Upper lobe of right lung (tissue), 1 donor: ENCODE measurements around the gene METTL16. TPM values are rescaled to one million over a fixed set of nuclear protein-coding genes. Genes with fewer than 3 reads are reported as not detected.

Experiments
- ATAC-seq: fragments of 200-7000 bp; cut with Tn5 transposase; one replicate; pipeline ENCODE4 v1.9.1; 2020; ENCODE audit warnings: mild to moderate bottlenecking, moderate library complexity
- DNase-seq: peaks from one replicate; pipeline ENCODE4 v3.0.0-alpha.2; 2020
- H3K27ac ChIP-seq: fragments of 200-600 bp; one replicate; pipeline ENCODE4 v1.8.0; 2022
- H3K27me3 ChIP-seq: fragments of 200-600 bp; one replicate; pipeline ENCODE4 v1.8.0; 2022; ENCODE audit warnings: mild to moderate bottlenecking
- H3K36me3 ChIP-seq: fragments of 200-600 bp; one replicate; pipeline ENCODE4 v1.8.0; 2022
- H3K4me1 ChIP-seq: fragments of 200-600 bp; one replicate; pipeline ENCODE4 v1.8.0; 2022
- H3K4me3 ChIP-seq: fragments of 200-600 bp; one replicate; pipeline ENCODE4 v1.8.0; 2022; ENCODE audit warnings: mild to moderate bottlenecking
- H3K9me3 ChIP-seq: fragments of 200-600 bp; one replicate; pipeline ENCODE4 v1.8.0; 2022
- intact Hi-C: fragments of 100-400 bp; cut with DNase I; formaldehyde crosslinking; loops from one replicate; pipeline ENCODE4 v1.11.0; 2022
- total RNA-seq: library from RNA; stranded (reverse); fragmentation: NEBNext Ultra II Directional; extraction: Animal tissue kit (Norgen Biotek cat#: 25700); gene quantifications from one replicate; pipeline ENCODE4 v1.2.1, GENCODE V29; 2021
- TF ChIP-seq, protein P1 (sequence below): fragments of 200-600 bp; IDR thresholded peaks from one replicate; pipeline ENCODE4 v1.8.0; 2022; ENCODE audit warnings: antibody characterized with exemption
- donor health status: DM: no; HTN: yes; CAD: no; lungs with severe emphysema.

METTL16 gene
- total RNA-seq, 1 donor from 2014 or later, result 30.0 TPM

GRCh38 chr17:2475056-2475455, 36.6 kb downstream of the METTL16 start:
- Histone ChIP-seq H3K4me1 (no peaks in the 10 kb centered on the region), H3K36me3 (peaks cover 80% of the 10 kb centered on the region), H3K4me3 (no peak overlapping the region), H3K27ac (no peak overlapping the region), H3K27me3 (no peaks in the 10 kb centered on the region), H3K9me3 (no peaks in the 10 kb centered on the region)
- DNase-seq, result no peak
- TF ChIP-seq, protein P1, sequence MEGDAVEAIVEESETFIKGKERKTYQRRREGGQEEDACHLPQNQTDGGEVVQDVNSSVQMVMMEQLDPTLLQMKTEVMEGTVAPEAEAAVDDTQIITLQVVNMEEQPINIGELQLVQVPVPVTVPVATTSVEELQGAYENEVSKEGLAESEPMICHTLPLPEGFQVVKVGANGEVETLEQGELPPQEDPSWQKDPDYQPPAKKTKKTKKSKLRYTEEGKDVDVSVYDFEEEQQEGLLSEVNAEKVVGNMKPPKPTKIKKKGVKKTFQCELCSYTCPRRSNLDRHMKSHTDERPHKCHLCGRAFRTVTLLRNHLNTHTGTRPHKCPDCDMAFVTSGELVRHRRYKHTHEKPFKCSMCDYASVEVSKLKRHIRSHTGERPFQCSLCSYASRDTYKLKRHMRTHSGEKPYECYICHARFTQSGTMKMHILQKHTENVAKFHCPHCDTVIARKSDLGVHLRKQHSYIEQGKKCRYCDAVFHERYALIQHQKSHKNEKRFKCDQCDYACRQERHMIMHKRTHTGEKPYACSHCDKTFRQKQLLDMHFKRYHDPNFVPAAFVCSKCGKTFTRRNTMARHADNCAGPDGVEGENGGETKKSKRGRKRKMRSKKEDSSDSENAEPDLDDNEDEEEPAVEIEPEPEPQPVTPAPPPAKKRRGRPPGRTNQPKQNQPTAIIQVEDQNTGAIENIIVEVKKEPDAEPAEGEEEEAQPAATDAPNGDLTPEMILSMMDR, result no peak
- no peak for ATAC-seq
- intact Hi-C loops, result no loop called here

DNA sequence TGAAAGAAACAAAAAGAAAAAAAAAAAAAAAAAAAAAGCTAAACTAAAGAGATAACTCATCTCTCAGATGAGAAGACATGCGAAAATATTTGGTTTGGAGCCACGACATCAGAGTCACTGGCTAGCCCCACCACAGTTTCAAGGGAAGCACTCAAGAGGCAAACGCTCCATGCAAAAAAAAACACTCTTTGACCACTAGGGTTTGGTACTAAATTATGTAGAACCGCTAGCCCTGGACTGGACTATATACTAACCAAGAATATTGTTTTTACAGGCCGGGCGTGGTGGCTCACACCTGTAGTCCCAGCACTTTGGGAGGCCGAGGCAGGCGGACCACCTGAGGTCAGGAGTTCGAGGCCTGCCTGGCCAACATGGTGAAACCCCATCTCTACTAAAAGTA, 37.3 kb downstream of the METTL16 start:
- Histone ChIP-seq H3K4me3 (no peak overlapping the region), H3K27ac (no peak overlapping the region), H3K36me3 (peaks cover 87% of the 10 kb centered on the region), H3K27me3 (no peaks in the 10 kb centered on the region), H3K4me1 (no peaks in the 10 kb centered on the region), H3K9me3 (no peaks in the 10 kb centered on the region)
- no peak for DNase-seq
- TF ChIP-seq, protein P1, result no peak
- intact Hi-C loops, result no loop called here
- ATAC-seq, result no peak

- Histone ChIP-seq H3K27ac (no peak overlapping the region), H3K27me3 (no peaks in the 10 kb centered on the region), H3K4me3 (no peak overlapping the region), H3K9me3 (no peaks in the 10 kb centered on the region), H3K36me3 (peaks cover 87% of the 10 kb centered on the region), H3K4me1 (no peaks in the 10 kb centered on the region)
- ATAC-seq (no peak), DNase-seq (no peak)
- TF ChIP-seq, protein P1, result no peak
- intact Hi-C loops, result no loop called here
Observed at GRCh38 chr17:2468270-2468669, 43.4 kb downstream of the METTL16 start.

- Histone ChIP-seq H3K4me3 (no peak overlapping the region), H3K36me3 (peaks cover 87% of the 10 kb centered on the region), H3K27me3 (no peaks in the 10 kb centered on the region), H3K27ac (no peak overlapping the region), H3K9me3 (no peaks in the 10 kb centered on the region), H3K4me1 (no peaks in the 10 kb centered on the region)
- intact Hi-C loops, result no loop called here
- TF ChIP-seq, protein P1, result no peak
- no peak for ATAC-seq
- no peak for DNase-seq
Observed at GRCh38 chr17:2466931-2467330, 44.8 kb downstream of the METTL16 start.

GRCh38 chr17:2462481-2462880, 49.2 kb downstream of the METTL16 start:
- intact Hi-C loops, result no loop called here
- DNase-seq (no peak), ATAC-seq (no peak)
- H3K4me1 ChIP-seq, result no peaks in the 10 kb centered on the region
- no peak overlapping the region for H3K4me3 ChIP-seq
- no peak overlapping the region for H3K27ac ChIP-seq
- TF ChIP-seq, protein P1, result no peak
- no peaks in the 10 kb centered on the region for H3K9me3 ChIP-seq
- no peaks in the 10 kb centered on the region for H3K27me3 ChIP-seq
- H3K36me3 ChIP-seq, result peaks cover 64% of the 10 kb centered on the region

GRCh38 chr17:2459917-2460271, 51.8 kb downstream of the METTL16 start:
- DNase-seq (no peak), ATAC-seq (no peak)
- Histone ChIP-seq H3K36me3 (peaks cover 59% of the 10 kb centered on the region), H3K4me1 (no peaks in the 10 kb centered on the region), H3K9me3 (no peaks in the 10 kb centered on the region), H3K4me3 (no peak overlapping the region), H3K27me3 (no peaks in the 10 kb centered on the region), H3K27ac (no peak overlapping the region)
- TF ChIP-seq, protein P1, result no peak
- intact Hi-C loops, result no loop called here
